ENCODE measurements around the gene EFCAB14. TPM values are rescaled to one million over a fixed set of nuclear protein-coding genes. Genes with fewer than 3 reads are reported as not detected.
"Not testable (repeated sequence)": the region's sequence is repeated elsewhere in the genome, so short reads cannot be mapped to it uniquely, and the experiment has no call there.

EFCAB14 gene
- total RNA-seq, 2 experiments from 2014 or later, result 96.1 to 96.9 TPM

GRCh38 chr1:46673749-46674182 is 45.1 kb downstream of the EFCAB14 start:
- peak; percentile 33 for DNase-seq
- Mint-ChIP-seq H3K9me3 (no peaks in the 10 kb centered on the region), H3K4me3 (no peak overlapping the region), H3K27me3 (no peaks in the 10 kb centered on the region), H3K4me1 (peaks cover 35% of the 10 kb centered on the region), H3K36me3 (ENCODE audit: low read depth) (peaks cover 41% of the 10 kb centered on the region), H3K27ac (peak overlapping the region; percentile 47)
- ChIA-PET POLR2A (interaction anchor here (0.6 to 1.2 kb wide), 2 partner anchors 57 to 72 kb away, joined by 3 to 4 read pairs; partner anchors contain the start of gene MOB3C), CTCF (no interaction called here)

GRCh38 chr1:46672696-46673095 is 46.2 kb downstream of the EFCAB14 start:
- Mint-ChIP-seq H3K4me1 (peaks cover 35% of the 10 kb centered on the region), H3K36me3 (ENCODE audit: low read depth) (peaks cover 31% of the 10 kb centered on the region), H3K27me3 (no peaks in the 10 kb centered on the region), H3K4me3 (no peak overlapping the region), H3K27ac (no peak overlapping the region), H3K9me3 (no peaks in the 10 kb centered on the region)
- DNase-seq, result no peak
- ChIA-PET POLR2A (interaction anchor here (0.8 to 1.1 kb wide), 2 partner anchors 13 to 46 kb away, joined by 3 read pairs; partner anchors contain the start of gene EFCAB14), CTCF (no interaction called here)

- no peaks in the 10 kb centered on the region for H3K9me3 Mint-ChIP-seq
- no peak for DNase-seq
- H3K4me1 Mint-ChIP-seq, result peaks cover 36% of the 10 kb centered on the region
- ChIA-PET CTCF (no interaction called here), POLR2A (no interaction called here)
- no peaks in the 10 kb centered on the region for H3K27me3 Mint-ChIP-seq
- no peak within 1 kb of the TSS for H3K4me3 Mint-ChIP-seq
- no peak within 1 kb of the TSS for H3K27ac Mint-ChIP-seq
- peaks cover 21% of the 10 kb centered on the region for H3K36me3 Mint-ChIP-seq (ENCODE audit: low read depth)
Measured at GRCh38 chr1:46671554-46671953, 47.4 kb downstream of the EFCAB14 start, which contains the start of gene TEX38. Gene TEX38 (plus strand): TSS chr1:46671854. CDS start chr1:46671935, 81 bp downstream.

GRCh38 chr1:46670134-46670533 is 48.8 kb downstream of the EFCAB14 start:
- ChIA-PET POLR2A (no interaction called here), CTCF (no interaction called here)
- H3K36me3 Mint-ChIP-seq (ENCODE audit: low read depth), result peaks cover 19% of the 10 kb centered on the region
- no peaks in the 10 kb centered on the region for H3K27me3 Mint-ChIP-seq
- peaks cover 27% of the 10 kb centered on the region for H3K4me1 Mint-ChIP-seq
- H3K9me3 Mint-ChIP-seq, result no peaks in the 10 kb centered on the region
- no peak overlapping the region for H3K27ac Mint-ChIP-seq
- DNase-seq, result no peak
- H3K4me3 Mint-ChIP-seq, result no peak overlapping the region

GRCh38 chr1:46667782-46668760 is 50.8 kb downstream of the EFCAB14 start, which contains the start of gene ATPAF1:
Gene ATPAF1 (minus strand): TSS chr1:46668364. CDS start chr1:46668322, 42 bp downstream.
- Mint-ChIP-seq H3K36me3 (ENCODE audit: low read depth) (peaks cover 29% of the 10 kb centered on the region), H3K27me3 (no peaks in the 10 kb centered on the region), H3K9me3 (no peaks in the 10 kb centered on the region), H3K4me1 (peaks cover 18% of the 10 kb centered on the region), H3K4me3 (no peak within 1 kb of the TSS), H3K27ac (peak within 1 kb of the TSS; percentile 47)
- POLR2A ChIA-PET, result interaction anchor here (0.6 to 2.7 kb wide), 14 partner anchors 9 to 113 kb away, joined by 3 to 24 read pairs (median 4); partner anchors contain the start of genes EFCAB14, MKNK1 and MOB3C
- DNase-seq, result peak; percentile 77
- CTCF ChIA-PET, result interaction anchor here (0.9 to 1.4 kb wide), 4 partner anchors 51 to 511 kb away, joined by 3 to 5 read pairs (median 5); partner anchors contain the start of genes MKNK1 and MOB3C

GRCh38 chr1:46665983-46666382 is 52.9 kb downstream of the EFCAB14 start:
- Mint-ChIP-seq H3K4me1 (peaks cover 20% of the 10 kb centered on the region), H3K36me3 (ENCODE audit: low read depth) (peaks cover 27% of the 10 kb centered on the region), H3K4me3 (no peak overlapping the region), H3K9me3 (no peaks in the 10 kb centered on the region), H3K27me3 (no peaks in the 10 kb centered on the region), H3K27ac (no peak overlapping the region)
- POLR2A ChIA-PET, result interaction anchor here (1.1 to 1.2 kb wide), 2 partner anchors 11 to 50 kb away, joined by 3 to 4 read pairs; no protein-coding TSS in a partner anchor
- no peak for DNase-seq
- CTCF ChIA-PET, result no interaction called here

- H3K36me3 Mint-ChIP-seq (ENCODE audit: low read depth), result peaks cover 42% of the 10 kb centered on the region
- POLR2A ChIA-PET, H3K27me3 Mint-ChIP-seq, CTCF ChIA-PET, DNase-seq, H3K27ac Mint-ChIP-seq, H3K9me3 Mint-ChIP-seq, H3K4me3 Mint-ChIP-seq: not testable (repeated sequence)
- H3K4me1 Mint-ChIP-seq, result peaks cover 39% of the 10 kb centered on the region
Measured at GRCh38 chr1:46662919-46663318, 56.0 kb downstream of the EFCAB14 start.

- Mint-ChIP-seq H3K27ac (peak overlapping the region; percentile 26), H3K36me3 (ENCODE audit: low read depth) (peaks cover 65% of the 10 kb centered on the region), H3K4me3 (peak overlapping the region; percentile 35), H3K4me1 (peaks cover 27% of the 10 kb centered on the region)
- DNase-seq, H3K27me3 Mint-ChIP-seq, H3K9me3 Mint-ChIP-seq: not testable (repeated sequence)
- POLR2A ChIA-PET, result interaction anchor here (0.8 kb wide), 2 partner anchors 57 to 64 kb away, joined by 3 read pairs; no protein-coding TSS in a partner anchor
- CTCF ChIA-PET, result interaction anchor here (1.2 to 1.4 kb wide), 2 partner anchors 38 to 56 kb away, joined by 3 to 4 read pairs; partner anchors contain the start of gene MKNK1
Measured at GRCh38 chr1:46660116-46660515, 58.8 kb downstream of the EFCAB14 start.

- peaks cover 65% of the 10 kb centered on the region for H3K36me3 Mint-ChIP-seq (ENCODE audit: low read depth)
- no peak for DNase-seq
- H3K4me3 Mint-ChIP-seq, result no peak overlapping the region
- no peaks in the 10 kb centered on the region for H3K27me3 Mint-ChIP-seq
- H3K27ac Mint-ChIP-seq, result peak overlapping the region; percentile 16
- CTCF ChIA-PET, result interaction anchor here (1.4 kb wide), 1 partner anchor 37 kb away, joined by 3 read pairs; no protein-coding TSS in a partner anchor
- peaks cover 24% of the 10 kb centered on the region for H3K4me1 Mint-ChIP-seq
- POLR2A ChIA-PET, result interaction anchor here (0.8 to 2.1 kb wide), 2 partner anchors 17 to 56 kb away, joined by 3 to 5 read pairs; no protein-coding TSS in a partner anchor
- peaks cover 4% of the 10 kb centered on the region for H3K9me3 Mint-ChIP-seq
Measured at GRCh38 chr1:46659307-46659870, 59.5 kb downstream of the EFCAB14 start.

GRCh38 chr1:46657775-46658174 is 61.1 kb downstream of the EFCAB14 start:
- Mint-ChIP-seq H3K9me3 (peaks cover 4% of the 10 kb centered on the region), H3K4me3 (no peak overlapping the region), H3K36me3 (ENCODE audit: low read depth) (peaks cover 60% of the 10 kb centered on the region), H3K27me3 (no peaks in the 10 kb centered on the region), H3K27ac (no peak overlapping the region), H3K4me1 (peaks cover 36% of the 10 kb centered on the region)
- no peak for DNase-seq
- POLR2A ChIA-PET, result interaction anchor here (2.1 kb wide), 1 partner anchor 19 kb away, joined by 5 read pairs; no protein-coding TSS in a partner anchor
- CTCF ChIA-PET, result no interaction called here

- H3K4me1 Mint-ChIP-seq, result peaks cover 41% of the 10 kb centered on the region
- CTCF ChIA-PET, result no interaction called here
- POLR2A ChIA-PET, result no interaction called here
- no peak for DNase-seq
- peaks cover 4% of the 10 kb centered on the region for H3K9me3 Mint-ChIP-seq
- H3K4me3 Mint-ChIP-seq, result no peak overlapping the region
- no peaks in the 10 kb centered on the region for H3K27me3 Mint-ChIP-seq
- H3K27ac Mint-ChIP-seq, result no peak overlapping the region
- H3K36me3 Mint-ChIP-seq (ENCODE audit: low read depth), result peaks cover 68% of the 10 kb centered on the region
Measured at GRCh38 chr1:46656643-46657042, 62.3 kb downstream of the EFCAB14 start.

- CTCF ChIA-PET, result interaction anchor here (1.2 kb wide), 1 partner anchor 18 kb away, joined by 3 read pairs; no protein-coding TSS in a partner anchor
- Mint-ChIP-seq H3K27me3 (no peaks in the 10 kb centered on the region), H3K4me3 (no peak overlapping the region), H3K9me3 (peaks cover 4% of the 10 kb centered on the region), H3K36me3 (ENCODE audit: low read depth) (peaks cover 72% of the 10 kb centered on the region), H3K4me1 (peaks cover 38% of the 10 kb centered on the region), H3K27ac (no peak overlapping the region)
- POLR2A ChIA-PET, result no interaction called here
- no peak for DNase-seq
Measured at GRCh38 chr1:46655848-46656247, 63.1 kb downstream of the EFCAB14 start.
